ENCODE data around the gene RXRA.

The RXRA gene

DNA sequence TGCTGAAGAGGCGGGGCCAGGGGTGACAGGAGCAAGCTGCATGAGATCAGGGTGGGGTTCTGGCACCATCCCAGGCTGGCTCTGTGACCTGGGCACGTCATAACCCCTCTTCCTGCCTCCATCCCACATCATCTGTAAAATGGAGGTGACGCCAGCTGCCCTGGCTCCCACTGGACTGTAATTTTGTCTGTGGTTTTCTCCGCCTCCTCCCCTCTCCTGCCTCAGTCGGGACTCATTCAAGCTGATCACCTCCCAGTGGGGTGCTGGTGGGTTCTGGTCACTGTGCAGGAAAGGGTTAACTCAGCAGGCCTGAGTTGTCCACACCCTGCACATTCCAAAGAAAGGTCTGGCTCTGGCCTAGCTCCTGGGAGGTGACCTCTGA lies 128.2 kb downstream of the RXRA start:
- no peaks in the 10 kb centered on the region; the same call in 1 of the 2 replicates for H3K27me3 ChIP-seq (ENCODE audit: insufficient read depth, low read length)
- H3K27ac ChIP-seq (ENCODE audit: low read depth, low read length, poor library complexity, severe bottlenecking), result no peak overlapping the region
- H3K79me2 ChIP-seq (ENCODE audit: insufficient read depth, low read length), result no peaks in the 10 kb centered on the region
- no peaks in the 10 kb centered on the region for H4K20me1 ChIP-seq (ENCODE audit: insufficient read depth, low read length)
- H3K9me2 ChIP-seq (ENCODE audit: low read depth, low read length), result no peaks in the 10 kb centered on the region
- H3K4me2 ChIP-seq (ENCODE audit: low read length), result no peak overlapping the region
- H3K36me3 ChIP-seq (ENCODE audit: insufficient read depth, low read length), result no peaks in the 10 kb centered on the region
- no peaks in the 10 kb centered on the region for H3K4me1 ChIP-seq (ENCODE audit: insufficient read depth, low read length, severe bottlenecking)
- no peak overlapping the region for H3K4me3 ChIP-seq (ENCODE audit: low read depth, low read length, poor library complexity, severe bottlenecking)
- no peak overlapping the region for H2AFZ ChIP-seq (ENCODE audit: low read length)
- H3K9me3 ChIP-seq (ENCODE audit: low read length), result no peaks in the 10 kb centered on the region; the same call in 1 of the 2 replicates
- TF ChIP-seq, protein P1, sequence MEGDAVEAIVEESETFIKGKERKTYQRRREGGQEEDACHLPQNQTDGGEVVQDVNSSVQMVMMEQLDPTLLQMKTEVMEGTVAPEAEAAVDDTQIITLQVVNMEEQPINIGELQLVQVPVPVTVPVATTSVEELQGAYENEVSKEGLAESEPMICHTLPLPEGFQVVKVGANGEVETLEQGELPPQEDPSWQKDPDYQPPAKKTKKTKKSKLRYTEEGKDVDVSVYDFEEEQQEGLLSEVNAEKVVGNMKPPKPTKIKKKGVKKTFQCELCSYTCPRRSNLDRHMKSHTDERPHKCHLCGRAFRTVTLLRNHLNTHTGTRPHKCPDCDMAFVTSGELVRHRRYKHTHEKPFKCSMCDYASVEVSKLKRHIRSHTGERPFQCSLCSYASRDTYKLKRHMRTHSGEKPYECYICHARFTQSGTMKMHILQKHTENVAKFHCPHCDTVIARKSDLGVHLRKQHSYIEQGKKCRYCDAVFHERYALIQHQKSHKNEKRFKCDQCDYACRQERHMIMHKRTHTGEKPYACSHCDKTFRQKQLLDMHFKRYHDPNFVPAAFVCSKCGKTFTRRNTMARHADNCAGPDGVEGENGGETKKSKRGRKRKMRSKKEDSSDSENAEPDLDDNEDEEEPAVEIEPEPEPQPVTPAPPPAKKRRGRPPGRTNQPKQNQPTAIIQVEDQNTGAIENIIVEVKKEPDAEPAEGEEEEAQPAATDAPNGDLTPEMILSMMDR (IDR thresholded peaks at IDR 0.05; ENCODE audit: low read length), result no peak
- TF ChIP-seq EZH2 (IDR thresholded peaks at IDR 0.05; ENCODE audit: borderline replicate concordance, low read length), result no peak
- no peaks in the 10 kb centered on the region for H3F3A ChIP-seq (ENCODE audit: insufficient read depth, low read length)
- H3K9ac ChIP-seq (ENCODE audit: low read length), result no peak overlapping the region

DNA sequence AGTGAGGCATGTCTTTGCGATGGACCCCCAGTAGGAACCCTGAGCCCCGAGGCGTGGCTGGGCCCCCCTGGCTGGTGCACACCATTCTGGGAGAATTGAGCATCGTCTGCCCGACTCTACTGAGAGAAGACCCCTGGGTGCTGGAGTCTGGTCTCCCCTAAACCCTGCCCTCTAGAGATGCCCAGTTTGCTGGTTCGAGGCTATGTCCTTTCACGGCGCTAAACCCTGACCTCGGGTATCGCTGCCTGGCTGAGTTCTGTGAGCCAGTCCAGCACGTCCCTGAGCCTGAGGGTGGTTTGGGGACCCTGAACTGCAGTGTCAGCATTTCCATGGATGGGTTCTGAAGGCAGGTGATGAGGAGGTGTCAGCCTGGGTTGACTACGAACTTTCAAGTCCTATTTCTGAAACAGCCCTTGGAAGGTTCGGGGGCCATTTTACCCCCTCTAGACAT lies 128.8 kb downstream of the RXRA start:
- no peaks in the 10 kb centered on the region for H3F3A ChIP-seq (ENCODE audit: insufficient read depth, low read length)
- H3K4me2 ChIP-seq (ENCODE audit: low read length), result no peak overlapping the region
- no peak overlapping the region for H3K9ac ChIP-seq (ENCODE audit: low read length)
- no peak overlapping the region for H3K27ac ChIP-seq (ENCODE audit: low read depth, low read length, poor library complexity, severe bottlenecking)
- H4K20me1 ChIP-seq (ENCODE audit: insufficient read depth, low read length), result no peaks in the 10 kb centered on the region
- H3K9me2 ChIP-seq (ENCODE audit: low read depth, low read length), result no peaks in the 10 kb centered on the region
- H3K79me2 ChIP-seq (ENCODE audit: insufficient read depth, low read length), result no peaks in the 10 kb centered on the region
- TF ChIP-seq, protein P1 (IDR thresholded peaks at IDR 0.05; ENCODE audit: low read length), result no peak
- no peak for TF ChIP-seq EZH2 (IDR thresholded peaks at IDR 0.05; ENCODE audit: borderline replicate concordance, low read length)
- no peaks in the 10 kb centered on the region for H3K9me3 ChIP-seq (ENCODE audit: low read length)
- H3K4me3 ChIP-seq (ENCODE audit: low read depth, low read length, poor library complexity, severe bottlenecking), result no peak overlapping the region
- H3K36me3 ChIP-seq (ENCODE audit: insufficient read depth, low read length), result no peaks in the 10 kb centered on the region
- no peaks in the 10 kb centered on the region for H3K4me1 ChIP-seq (ENCODE audit: insufficient read depth, low read length, severe bottlenecking)
- H3K27me3 ChIP-seq (ENCODE audit: insufficient read depth, low read length), result no peaks in the 10 kb centered on the region; the same call in 1 of the 2 replicates
- H2AFZ ChIP-seq (ENCODE audit: low read length), result no peak overlapping the region

- Histone ChIP-seq H3K4me1 (ENCODE audit: insufficient read depth, low read length, severe bottlenecking) (no peaks in the 10 kb centered on the region), H4K20me1 (ENCODE audit: insufficient read depth, low read length) (no peaks in the 10 kb centered on the region), H3F3A (ENCODE audit: insufficient read depth, low read length) (no peaks in the 10 kb centered on the region), H3K36me3 (ENCODE audit: insufficient read depth, low read length) (no peaks in the 10 kb centered on the region), H3K27me3 (ENCODE audit: insufficient read depth, low read length) (no peaks in the 10 kb centered on the region; the same call in 1 of the 2 replicates), H3K9me3 (ENCODE audit: low read length) (no peaks in the 10 kb centered on the region), H3K4me2 (ENCODE audit: low read length) (no peak overlapping the region), H3K27ac (ENCODE audit: low read depth, low read length, poor library complexity, severe bottlenecking) (no peak overlapping the region), H3K9ac (ENCODE audit: low read length) (no peak overlapping the region), H3K4me3 (ENCODE audit: low read depth, low read length, poor library complexity, severe bottlenecking) (no peak overlapping the region), H2AFZ (ENCODE audit: low read length) (no peak overlapping the region), H3K9me2 (ENCODE audit: low read depth, low read length) (no peaks in the 10 kb centered on the region), H3K79me2 (ENCODE audit: insufficient read depth, low read length) (no peaks in the 10 kb centered on the region)
- TF ChIP-seq, protein P1 (IDR thresholded peaks at IDR 0.05; ENCODE audit: low read length), result no peak
- no peak for TF ChIP-seq EZH2 (IDR thresholded peaks at IDR 0.05; ENCODE audit: borderline replicate concordance, low read length)
Observed at GRCh38 chr9:134455537-134455933, 129.3 kb downstream of the RXRA start.
